ENCODE measurements around the gene ITM2B.

The ITM2B gene

GRCh38 chr13:48303359-48304142, 70.5 kb downstream of the ITM2B start, which contains the start of gene RB1:
TSS of gene RB1 (plus strand) at chr13:48303751. CDS start at chr13:48303913, 162 bp downstream.
- peak; percentile 69 to 80 (median 74) for DNase-seq (ENCODE audit: low read depth in 3 of 3, low spot score in 1 of 3)

DNA sequence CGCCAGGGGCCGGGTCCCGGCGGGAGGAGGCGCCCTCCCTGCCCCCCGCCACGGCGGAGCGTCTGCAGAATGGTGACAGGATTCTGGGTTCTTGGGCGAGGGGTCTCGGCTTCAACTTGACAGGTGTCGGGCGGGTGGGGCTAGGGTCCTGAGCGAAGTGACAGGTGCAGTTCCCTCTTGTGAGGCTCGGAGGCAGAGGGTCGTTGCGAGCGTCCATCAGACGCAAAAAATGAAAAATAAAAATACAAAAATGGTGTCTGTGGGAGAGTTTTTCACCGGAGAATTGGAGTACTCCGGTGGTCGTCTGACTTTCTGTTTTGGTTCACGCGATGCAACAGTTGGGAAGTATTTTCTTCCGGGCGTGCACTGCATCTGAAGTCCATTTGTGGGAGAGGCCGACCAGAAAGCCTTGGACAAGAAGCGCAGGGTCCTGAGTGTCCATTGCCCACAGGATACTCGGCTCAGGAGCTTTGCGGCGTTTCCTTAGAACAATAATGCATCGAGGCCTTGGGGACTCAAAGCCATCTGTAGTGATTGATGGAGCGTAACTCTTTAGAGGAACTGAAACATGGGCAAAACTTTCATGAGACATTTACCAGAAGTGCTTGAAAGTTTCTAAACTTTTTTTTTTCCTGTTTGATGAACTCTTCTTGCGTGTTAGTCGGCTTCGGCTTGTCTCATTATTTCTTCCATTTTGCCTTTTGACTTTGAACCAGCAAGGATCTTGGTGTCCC, 71.3 kb downstream of the ITM2B start:
- no peak for DNase-seq (ENCODE audit: low read depth in 3 of 3, low spot score in 1 of 3)

DNA sequence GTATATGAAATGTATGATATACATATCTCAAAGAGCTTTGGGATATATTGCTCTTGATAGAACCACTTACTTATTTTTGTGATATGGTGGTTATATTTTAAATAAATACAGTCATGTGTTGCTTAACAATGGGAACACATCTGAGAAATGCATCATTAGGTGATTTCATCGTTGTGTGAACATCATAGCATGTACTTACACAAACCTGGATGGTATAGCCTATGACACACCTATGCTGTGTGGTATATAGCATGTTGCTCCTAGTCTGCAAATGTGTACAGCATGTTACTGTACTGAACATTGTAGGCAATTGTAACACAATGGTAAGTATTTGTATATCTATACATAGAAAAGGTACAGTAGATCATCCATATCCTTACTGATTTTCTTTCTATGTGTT, 78.2 kb downstream of the ITM2B start:
- no peak for DNase-seq (ENCODE audit: low read depth in 3 of 3, low spot score in 1 of 3)

DNA sequence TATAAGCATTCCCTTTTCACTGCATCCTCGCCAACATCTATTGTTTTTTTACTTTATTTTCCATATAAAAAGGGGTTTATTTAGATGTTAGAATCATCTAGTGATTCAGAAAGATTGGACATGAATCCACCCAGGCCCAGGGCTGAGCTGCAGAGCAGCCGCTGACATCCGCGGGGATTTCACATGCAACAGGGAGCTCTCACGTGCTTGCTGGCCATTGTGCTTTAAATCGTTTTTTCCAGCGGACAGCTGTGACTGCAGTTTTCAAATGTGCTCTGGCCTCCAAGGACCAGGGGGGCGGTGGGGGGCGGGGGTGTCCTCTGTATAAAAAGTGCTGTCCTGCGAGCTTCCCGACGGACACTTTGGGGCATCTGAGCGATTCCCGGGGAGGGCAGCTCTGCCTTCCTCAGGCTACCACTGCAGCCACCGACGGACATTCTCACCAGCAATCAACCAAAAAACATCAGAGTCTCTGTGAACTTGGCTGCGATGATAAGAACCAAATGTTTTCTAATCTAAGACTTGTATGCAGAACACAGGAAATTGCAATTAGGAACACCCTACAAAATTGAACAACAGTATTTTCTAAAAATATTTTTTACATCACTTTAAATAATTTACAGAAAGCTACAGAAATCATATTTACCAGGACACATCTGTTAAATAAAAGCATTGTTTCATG, 83.1 kb downstream of the ITM2B start:
- DNase-seq (ENCODE audit: low read depth in 3 of 3, low spot score in 1 of 3): no peak

DNA sequence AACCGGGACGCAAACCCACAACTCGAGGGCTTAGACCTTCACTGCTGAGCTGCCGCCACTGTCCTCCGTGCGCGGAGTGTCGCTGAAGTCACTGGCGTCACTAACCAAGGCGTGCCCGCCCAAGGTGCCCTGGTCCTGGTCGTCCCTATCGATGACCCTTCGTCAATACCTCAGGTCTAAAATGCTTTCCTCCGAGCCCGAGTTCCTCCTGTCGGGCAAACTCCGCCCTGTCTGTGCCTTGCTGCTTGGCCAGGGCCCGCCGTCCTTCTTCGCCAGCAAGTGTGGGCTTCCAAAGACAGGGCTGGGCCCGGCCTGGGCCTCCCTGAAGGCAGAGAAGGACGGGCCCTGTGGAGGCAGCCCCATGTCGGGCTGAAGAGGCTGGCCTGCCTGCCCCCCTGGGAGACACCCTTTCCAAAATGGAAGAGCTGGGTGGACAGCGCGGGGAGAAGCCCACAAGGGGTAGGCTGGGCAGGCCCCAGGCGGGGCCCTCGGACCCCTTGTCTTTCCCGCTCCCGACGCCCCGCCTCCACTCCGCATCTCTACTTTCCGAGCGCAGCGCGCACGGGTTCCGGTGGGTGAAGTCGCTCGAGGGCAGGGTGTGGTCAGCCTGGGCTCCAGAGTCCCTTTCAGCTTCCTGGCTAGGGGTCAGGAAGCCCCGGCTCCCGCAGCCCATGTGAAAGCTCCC, 84.0 kb downstream of the ITM2B start:
- DNase-seq (ENCODE audit: low read depth in 3 of 3, low spot score in 1 of 3): no peak

- DNase-seq (ENCODE audit: low read depth in 3 of 3, low spot score in 1 of 3): no peak
These were observed 84.7 kb downstream of the ITM2B start for GRCh38 chr13:48317511-48318376.

DNA sequence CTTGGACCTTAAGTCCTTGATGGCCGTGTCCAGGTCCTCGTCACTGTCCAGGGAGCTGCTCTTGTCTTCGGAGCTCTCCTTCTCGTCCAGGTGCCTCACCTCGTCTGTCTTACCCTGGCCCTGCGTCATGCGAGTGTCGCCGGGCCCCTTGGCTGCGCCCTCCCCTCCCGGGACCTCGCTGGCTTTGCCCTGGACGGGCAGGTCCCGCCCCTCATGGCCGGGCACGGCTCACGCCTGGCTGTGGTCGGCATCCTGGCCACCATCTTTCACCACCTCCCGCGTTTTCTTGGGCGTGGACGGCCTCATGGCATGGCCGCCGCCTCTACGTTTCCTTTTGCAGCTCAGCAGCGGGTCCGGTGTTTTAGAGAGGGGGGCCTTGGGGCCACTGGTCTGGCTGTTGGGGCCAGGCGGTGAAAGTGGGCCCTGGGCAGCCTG, 85.4 kb downstream of the ITM2B start:
- no peak for DNase-seq (ENCODE audit: low read depth in 3 of 3, low spot score in 1 of 3)

- no peak for DNase-seq (ENCODE audit: low read depth in 3 of 3, low spot score in 1 of 3)
These were observed 86.0 kb downstream of the ITM2B start for GRCh38 chr13:48318821-48319511.
